ENCODE data around the gene SORBS1.

SORBS1 gene

GRCh38 chr10:95561177-95561863 lies at the start of gene SORBS1:
SORBS1 (minus strand) TSS chr10:95561371; CDS start chr10:95441135, 120,236 bp downstream.
- DNase-seq = peak; percentile 43 to 85

DNA sequence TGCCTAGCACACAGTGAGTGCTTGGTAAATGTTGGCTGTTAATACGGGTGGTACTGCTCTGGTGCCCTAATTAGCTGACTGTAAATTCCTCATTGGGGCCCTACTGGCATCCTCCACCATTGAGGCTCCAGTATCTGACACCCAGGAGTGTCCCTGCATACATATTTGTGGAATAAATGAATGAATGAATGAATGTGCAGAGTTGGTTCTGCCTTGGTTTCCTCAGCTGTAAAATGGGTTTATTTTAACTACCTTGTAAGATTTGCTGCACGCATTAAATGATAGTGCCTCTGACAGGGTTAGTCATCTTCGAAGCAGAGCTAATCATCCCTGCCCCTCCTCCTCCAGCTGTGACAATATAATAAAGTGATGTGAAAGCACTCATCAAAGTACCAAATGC lies 49.6 kb upstream of the SORBS1 start:
- DNase-seq = no peak

DNA sequence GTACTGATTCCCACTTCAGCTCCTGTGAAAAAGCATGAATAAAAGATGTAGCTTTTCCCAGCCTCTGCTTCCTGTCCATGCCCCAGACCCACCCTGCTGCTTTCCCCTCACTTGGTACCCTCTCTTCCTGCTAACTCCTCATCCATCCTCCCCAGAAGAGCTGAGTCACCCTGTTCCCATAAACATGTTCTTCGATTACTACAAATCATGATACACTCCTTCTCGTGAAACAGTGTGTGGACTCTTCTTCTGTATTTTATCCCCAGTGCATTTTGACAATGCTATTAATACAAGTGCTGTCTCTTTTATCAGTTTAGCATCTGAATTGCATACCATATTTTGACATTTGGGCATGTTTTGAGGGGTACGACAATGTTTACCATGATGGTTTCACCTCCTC lies 45.8 kb upstream of the SORBS1 start:
- DNase-seq = no peak

DNA sequence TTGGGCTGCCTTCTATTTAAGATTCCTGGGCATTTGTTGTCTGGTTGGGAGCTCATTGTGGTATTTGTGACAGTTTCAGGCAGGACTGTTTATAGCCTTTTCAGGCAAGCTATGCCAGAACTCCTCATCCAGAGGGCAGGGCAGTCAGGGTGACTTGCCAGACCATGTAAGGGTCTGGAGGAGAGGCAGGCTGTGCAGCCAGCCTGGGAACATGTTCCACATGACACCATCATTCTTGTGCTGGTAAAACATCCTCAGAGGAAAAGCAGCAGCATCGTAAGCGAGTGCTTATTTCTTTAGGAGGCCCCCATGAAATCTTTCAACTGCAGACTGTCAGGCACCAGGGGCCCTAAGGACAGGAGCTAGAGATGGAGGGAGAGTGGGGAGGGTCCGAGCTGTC lies 44.0 kb upstream of the SORBS1 start:
- DNase-seq = no peak

GRCh38 chr10:95604630-95605029 lies 43.5 kb upstream of the SORBS1 start:
- DNase-seq = no peak

GRCh38 chr10:95602382-95602781 lies 41.2 kb upstream of the SORBS1 start:
- DNase-seq = no peak

- peak; percentile 65 to 76 for DNase-seq
Measured at GRCh38 chr10:95601116-95601719, 40.0 kb upstream of the SORBS1 start.

- DNase-seq = no peak
Measured at GRCh38 chr10:95600158-95600557, 39.0 kb upstream of the SORBS1 start.

DNA sequence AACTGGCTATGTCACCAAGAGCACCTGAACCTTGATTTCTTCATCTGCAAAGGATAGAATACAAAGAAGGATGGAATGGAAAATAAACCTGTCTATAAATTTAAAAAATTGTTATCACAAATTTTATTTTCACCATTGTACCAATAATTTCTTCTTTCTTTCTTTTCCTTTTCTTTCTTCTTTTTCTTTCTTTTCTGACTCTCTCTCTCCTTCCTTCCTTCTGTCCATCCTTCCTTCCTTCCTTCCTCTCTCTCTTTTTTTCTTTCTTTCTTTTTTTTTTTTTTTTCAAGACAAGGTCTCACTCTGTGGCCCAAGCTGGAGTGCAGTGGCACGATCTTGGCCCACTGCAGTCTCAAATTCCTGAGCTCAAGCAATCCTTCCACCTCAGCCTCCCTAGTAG lies 36.6 kb upstream of the SORBS1 start:
- no peak for DNase-seq

DNA sequence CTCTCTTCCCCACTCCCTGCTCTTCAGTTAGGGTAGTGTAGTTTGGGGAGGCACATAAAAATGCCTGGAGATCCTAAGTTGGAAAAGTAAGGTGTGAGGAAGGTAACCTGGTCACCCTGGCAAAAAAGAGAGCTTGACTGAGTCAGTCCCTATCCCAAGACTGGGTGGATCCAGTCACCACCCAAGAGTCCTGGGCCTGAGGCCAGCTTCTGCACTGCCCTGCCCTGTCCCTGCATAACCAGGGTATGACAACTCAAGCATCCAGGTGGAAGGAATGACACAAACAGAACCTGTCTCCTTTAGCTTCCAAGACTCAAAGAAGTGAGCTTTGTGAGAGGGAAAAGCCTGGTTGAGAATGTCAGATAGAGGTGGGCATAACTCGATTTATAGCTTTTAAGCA lies 26.9 kb upstream of the SORBS1 start:
- no peak for DNase-seq

- no peak for DNase-seq
Measured at GRCh38 chr10:95579835-95580535, 18.8 kb upstream of the SORBS1 start.

- DNase-seq = no peak
Measured at GRCh38 chr10:95579292-95579691, 18.1 kb upstream of the SORBS1 start.

GRCh38 chr10:95578619-95579018 lies 17.4 kb upstream of the SORBS1 start:
- DNase-seq = no peak

DNA sequence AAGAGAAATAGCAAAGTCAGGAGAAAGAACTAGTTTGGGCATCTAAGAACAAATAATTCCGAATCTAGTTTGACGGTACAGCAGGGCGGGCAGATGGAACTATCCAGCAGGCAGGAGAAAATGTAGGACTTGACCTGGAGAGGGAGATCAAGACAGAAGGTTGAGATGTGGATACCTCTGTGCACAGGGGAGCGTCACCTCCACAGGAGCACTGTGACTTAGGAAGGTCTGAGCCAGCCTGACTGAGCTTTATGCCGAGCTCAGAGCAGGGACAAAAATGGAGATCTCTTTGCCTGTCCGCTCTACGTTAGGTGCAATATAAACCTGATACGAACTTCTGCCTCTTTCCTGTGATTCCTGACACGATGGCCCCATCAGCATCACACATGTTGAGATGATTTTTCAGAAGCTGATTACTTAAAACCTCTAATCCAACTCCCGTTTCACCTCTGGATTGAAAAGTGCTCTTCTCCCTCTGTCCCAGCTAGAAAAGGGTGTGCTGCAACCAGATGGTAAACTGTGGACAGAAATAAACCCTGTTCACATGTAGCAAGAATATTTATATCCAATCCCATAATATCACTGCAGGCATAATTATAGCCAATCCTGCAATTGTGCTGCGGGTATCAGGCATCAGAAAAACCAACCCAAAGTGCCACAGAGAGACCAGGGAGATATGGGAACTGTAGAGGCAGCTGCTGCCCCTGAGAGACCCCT lies 13.6 kb upstream of the SORBS1 start:
- no peak for DNase-seq

GRCh38 chr10:95573964-95574604 lies 12.9 kb upstream of the SORBS1 start:
- no peak for DNase-seq

DNA sequence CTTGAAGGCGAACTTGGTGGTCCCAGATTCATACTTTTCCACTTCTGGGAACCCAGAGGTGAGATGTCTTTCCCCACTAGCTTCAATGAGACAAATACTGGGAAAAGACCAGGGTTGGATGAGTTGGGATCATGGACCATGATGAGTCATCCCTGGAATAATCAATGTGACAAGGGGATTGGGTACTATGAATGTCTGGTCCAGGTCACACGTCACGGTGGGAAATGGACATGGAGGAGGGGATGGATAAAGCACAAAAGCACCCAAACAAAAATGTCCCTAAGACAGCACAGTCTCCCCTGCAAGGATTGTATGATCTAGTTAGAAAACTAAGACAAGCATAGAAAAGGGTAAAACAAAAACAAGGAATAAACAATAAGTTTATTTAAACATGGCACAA lies 12.4 kb upstream of the SORBS1 start:
- DNase-seq = no peak

DNA sequence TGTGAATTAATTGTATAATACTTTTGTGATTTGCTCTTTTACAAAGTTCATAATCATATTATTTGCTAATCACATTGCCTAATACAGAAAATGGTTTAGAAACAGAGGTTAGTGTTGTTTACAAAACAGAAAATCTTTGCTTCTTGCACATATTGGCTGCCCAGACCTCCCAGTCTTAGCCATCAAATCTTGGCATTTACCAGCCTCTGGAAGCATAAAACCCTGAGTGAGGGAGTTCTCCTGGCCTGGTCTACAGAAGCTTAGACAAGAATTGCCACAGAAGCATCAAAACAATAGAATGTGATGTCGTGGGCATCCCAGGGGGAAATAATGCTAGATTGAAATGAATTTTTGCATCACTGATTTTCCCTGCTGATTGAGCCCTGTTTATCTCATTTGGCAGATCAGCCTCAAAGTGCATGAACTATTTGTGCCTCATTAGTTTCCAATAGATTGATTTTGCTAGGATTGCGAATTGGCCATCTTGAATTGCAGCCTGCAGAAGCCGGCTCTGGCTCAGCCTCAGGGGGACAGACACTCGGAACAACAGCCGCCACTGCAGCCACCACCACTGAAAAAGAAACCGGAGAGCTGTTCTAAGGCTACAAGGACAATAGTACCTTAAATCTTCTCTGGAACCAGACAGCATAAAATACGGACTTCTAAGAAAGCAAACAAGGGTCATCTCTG lies 11.1 kb upstream of the SORBS1 start:
- DNase-seq = no peak

GRCh38 chr10:95571390-95571789 lies 10.2 kb upstream of the SORBS1 start:
- no peak for DNase-seq

GRCh38 chr10:95569368-95569767 lies 8.2 kb upstream of the SORBS1 start:
- DNase-seq = no peak

GRCh38 chr10:95567903-95568630 lies 6.9 kb upstream of the SORBS1 start:
- DNase-seq = no peak

- no peak for DNase-seq
Measured at GRCh38 chr10:95566136-95566535, 5.0 kb upstream of the SORBS1 start.

- no peak for DNase-seq
Measured at GRCh38 chr10:95565336-95565735, 4.2 kb upstream of the SORBS1 start.
